ENCODE results near the gene ACOT7. TPM values are rescaled to one million over a fixed set of nuclear protein-coding genes. Genes with fewer than 3 reads are reported as not detected.
"Not testable (repeated sequence)": the region's sequence is repeated elsewhere in the genome, so short reads cannot be mapped to it uniquely, and the experiment has no call there.

ACOT7 gene
- total RNA-seq, 1 experiment from 2014 or later = 76.3 TPM

GRCh38 chr1:6370006-6370405, 23.6 kb downstream of the ACOT7 start:
- DNase-seq = no peak
- H3K27me3 ChIP-seq (ENCODE audit: control insufficient read depth, insufficient read depth, low read length) = no peaks in the 10 kb centered on the region
- no peaks in the 10 kb centered on the region; the same call in 1 of the 2 replicates for H3K36me3 ChIP-seq (replicated peaks; ENCODE audit: control insufficient read depth, insufficient read depth, low read length)
- no peak overlapping the region for H3K4me3 ChIP-seq (ENCODE audit: insufficient read depth, low read depth, low read length)

DNA sequence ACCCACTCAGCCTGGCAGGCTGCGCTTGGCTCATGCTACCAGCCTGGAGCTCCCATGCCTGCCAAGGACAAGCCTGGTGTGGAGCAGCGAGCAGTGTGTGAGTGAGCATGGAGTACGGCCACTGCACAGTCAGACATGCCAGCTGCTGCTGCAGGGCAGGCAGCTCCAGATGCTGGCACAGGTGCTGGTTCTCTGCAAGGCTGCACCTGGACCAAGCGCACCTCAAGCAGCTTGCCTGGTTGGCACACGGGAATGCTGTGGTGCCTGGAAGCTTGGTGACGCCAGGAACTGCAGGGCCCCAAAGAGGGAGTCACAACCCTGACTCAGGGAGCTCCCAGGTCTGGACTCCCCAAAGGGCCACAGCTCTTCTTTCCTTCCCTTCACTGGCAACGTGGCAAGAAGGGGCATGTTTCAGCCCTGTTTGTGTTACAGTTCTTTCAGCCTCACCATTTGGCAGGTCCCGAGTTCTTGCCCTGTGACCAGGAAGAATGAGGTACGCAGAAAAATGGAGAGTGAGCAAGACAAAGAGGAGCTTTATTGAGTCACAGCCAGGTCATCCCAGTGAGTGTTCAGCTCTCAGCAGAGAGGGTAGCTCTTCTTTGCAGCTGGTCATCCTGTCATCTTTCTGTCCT, 26.1 kb downstream of the ACOT7 start:
- no peak overlapping the region for H3K4me3 ChIP-seq (ENCODE audit: insufficient read depth, low read depth, low read length)
- no peaks in the 10 kb centered on the region for H3K27me3 ChIP-seq (ENCODE audit: control insufficient read depth, insufficient read depth, low read length)
- H3K36me3 ChIP-seq (replicated peaks; ENCODE audit: control insufficient read depth, insufficient read depth, low read length) = no peaks in the 10 kb centered on the region; the same call in 1 of the 2 replicates
- DNase-seq = no peak

DNA sequence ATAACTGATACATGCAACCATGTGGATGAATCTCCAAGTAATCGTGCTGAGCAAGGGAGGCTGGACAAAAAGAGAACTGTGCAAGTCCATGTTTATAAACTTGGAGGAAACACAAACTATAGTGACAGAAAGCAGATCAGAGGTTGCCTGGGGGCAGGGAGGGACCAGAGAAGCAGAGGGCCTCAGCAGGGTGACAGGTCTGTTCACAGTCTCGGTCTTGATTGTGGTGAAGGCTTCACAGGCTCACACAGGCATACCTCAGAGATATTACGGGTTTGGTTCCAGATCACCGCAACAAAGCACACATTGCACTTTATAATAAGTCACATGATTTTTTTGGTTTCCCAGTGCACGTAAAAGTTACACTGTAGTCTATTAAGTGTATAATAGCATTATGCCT, 28.5 kb downstream of the ACOT7 start:
- Histone ChIP-seq H3K27me3 (ENCODE audit: control insufficient read depth, insufficient read depth, low read length) (no peaks in the 10 kb centered on the region), H3K4me3 (ENCODE audit: insufficient read depth, low read depth, low read length) (no peak overlapping the region), H3K36me3 (replicated peaks; ENCODE audit: control insufficient read depth, insufficient read depth, low read length) (no peaks in the 10 kb centered on the region; the same call in 1 of the 2 replicates)
- no peak for DNase-seq

DNA sequence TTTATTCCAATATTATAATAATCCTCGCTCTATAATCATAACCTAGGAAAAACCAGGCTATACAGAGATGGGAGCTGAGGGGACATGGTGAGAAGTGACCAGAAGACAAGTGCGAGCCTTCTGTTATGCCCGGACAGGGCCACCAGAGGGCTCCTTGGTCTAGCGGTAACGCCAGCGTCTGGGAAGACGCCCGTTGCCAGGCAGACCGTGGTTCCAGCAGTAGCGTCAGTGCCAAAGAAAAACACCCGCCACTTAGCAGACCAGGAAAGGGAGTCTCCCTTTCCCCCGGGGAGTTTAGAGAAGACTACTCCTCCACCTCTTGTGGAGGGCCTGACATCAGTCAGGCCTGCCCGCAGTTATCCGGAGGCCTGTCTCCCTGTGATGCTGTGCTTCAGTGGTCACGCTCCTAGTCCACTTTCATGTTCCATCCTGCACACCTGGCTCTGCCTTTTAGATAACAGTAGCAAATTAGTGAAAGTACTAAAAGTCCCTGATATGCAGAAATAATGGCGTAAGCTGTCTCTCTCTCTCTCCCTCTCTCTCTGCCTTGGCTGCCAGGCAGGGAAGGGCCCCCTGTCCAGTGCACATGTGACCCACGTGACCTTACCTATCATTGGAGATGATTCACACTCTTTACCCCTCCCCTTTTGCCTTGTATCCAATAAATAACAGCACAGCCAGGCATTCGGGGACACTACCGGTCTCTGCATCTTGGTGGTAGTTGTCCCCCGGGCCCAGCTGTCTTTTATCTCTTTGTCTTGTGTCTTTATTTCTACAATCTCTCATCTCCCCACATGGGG, 30.3 kb downstream of the ACOT7 start:
- not testable (repeated sequence) for H3K27me3 ChIP-seq (ENCODE audit: control insufficient read depth, insufficient read depth, low read length); DNase-seq

GRCh38 chr1:6361124-6361775, 32.3 kb downstream of the ACOT7 start:
- no peak for DNase-seq
- H3K4me3 ChIP-seq (ENCODE audit: insufficient read depth, low read depth, low read length) = no peak overlapping the region
- no peaks in the 10 kb centered on the region for H3K27me3 ChIP-seq (ENCODE audit: control insufficient read depth, insufficient read depth, low read length)
- no peaks in the 10 kb centered on the region for H3K36me3 ChIP-seq (replicated peaks; ENCODE audit: control insufficient read depth, insufficient read depth, low read length)

More for the DNA sequence above, 30.3 kb downstream of the ACOT7 start:
- H3K36me3 ChIP-seq (replicated peaks; ENCODE audit: control insufficient read depth, insufficient read depth, low read length); H3K4me3 ChIP-seq (ENCODE audit: insufficient read depth, low read depth, low read length): not testable (repeated sequence)

- no peaks in the 10 kb centered on the region for H3K27me3 ChIP-seq (ENCODE audit: control insufficient read depth, insufficient read depth, low read length)
- no peak overlapping the region for H3K4me3 ChIP-seq (ENCODE audit: insufficient read depth, low read depth, low read length)
- no peaks in the 10 kb centered on the region for H3K36me3 ChIP-seq (replicated peaks; ENCODE audit: control insufficient read depth, insufficient read depth, low read length)
- DNase-seq = no peak
These were observed 33.0 kb downstream of the ACOT7 start for GRCh38 chr1:6360517-6361070.

DNA sequence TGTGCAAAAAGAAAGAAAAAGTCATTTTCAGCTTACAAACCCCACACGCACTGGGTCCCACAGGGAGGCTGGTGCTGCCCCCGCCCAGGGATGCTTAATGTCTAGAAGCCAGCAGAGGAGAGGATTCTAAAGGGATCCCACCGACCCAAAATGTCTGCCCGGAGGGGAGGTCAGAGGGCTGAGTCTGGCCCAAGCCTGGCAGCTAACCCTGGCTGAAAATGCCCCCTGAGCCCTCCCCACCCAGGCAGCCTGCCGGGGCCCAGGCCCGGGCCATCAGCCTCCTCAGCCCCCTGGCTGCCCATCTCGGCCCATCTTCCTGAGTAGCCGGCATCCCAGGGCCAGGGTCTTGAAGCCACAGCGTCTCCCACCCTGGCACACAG, 33.5 kb downstream of the ACOT7 start:
- Histone ChIP-seq H3K4me3 (ENCODE audit: insufficient read depth, low read depth, low read length) (no peak overlapping the region), H3K27me3 (ENCODE audit: control insufficient read depth, insufficient read depth, low read length) (no peaks in the 10 kb centered on the region), H3K36me3 (replicated peaks; ENCODE audit: control insufficient read depth, insufficient read depth, low read length) (no peaks in the 10 kb centered on the region)
- peak; percentile 35 for DNase-seq

DNA sequence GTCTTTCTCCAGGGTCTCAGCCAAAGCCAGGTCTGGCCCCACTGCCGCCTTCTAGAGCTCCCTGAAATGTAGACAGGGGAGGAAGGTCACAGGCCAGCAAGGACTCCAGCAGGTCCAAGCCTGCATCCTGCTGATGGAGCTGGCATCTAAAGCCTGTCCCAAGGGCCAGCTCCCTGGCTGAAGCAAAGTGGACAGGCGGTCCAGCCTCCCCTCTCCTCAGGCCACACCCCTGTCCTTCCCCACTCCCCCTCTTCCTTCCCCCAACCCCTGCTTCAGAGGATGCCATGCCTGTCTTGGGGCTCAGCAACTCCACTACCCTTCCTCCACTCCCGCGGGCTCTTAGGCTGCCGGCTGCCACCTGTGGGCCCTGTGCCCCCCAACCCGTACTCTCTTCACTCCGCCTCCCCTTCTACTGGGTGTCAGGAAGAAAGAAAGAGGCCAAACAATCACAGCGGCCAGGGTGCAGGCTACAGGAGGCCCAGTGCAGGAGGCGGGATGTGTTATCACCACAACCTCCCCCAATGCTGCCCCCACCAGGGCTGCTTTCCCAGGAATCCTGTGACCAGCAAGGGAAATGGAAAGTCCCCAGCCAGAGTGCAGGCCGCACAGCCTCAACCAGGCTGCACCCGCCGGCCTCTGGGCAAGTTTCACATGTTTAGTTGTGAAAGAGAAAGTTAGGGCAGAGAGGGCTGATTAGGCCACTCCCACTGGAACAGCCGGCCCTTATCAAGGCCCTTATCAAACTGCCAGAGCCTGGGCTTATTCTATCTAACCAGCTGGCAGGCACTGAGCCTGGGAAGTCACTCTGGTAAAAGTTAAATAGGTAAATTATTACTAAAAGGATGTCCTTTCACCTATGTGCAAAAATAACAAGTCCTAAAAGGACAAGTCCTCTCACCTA, 34.1 kb downstream of the ACOT7 start:
- Histone ChIP-seq H3K36me3 (replicated peaks; ENCODE audit: control insufficient read depth, insufficient read depth, low read length) (no peaks in the 10 kb centered on the region), H3K4me3 (ENCODE audit: insufficient read depth, low read depth, low read length) (no peak overlapping the region), H3K27me3 (ENCODE audit: control insufficient read depth, insufficient read depth, low read length) (no peaks in the 10 kb centered on the region)
- peak; percentile 78 for DNase-seq

GRCh38 chr1:6358757-6359201, 34.8 kb downstream of the ACOT7 start:
- H3K27me3 ChIP-seq (ENCODE audit: control insufficient read depth, insufficient read depth, low read length) = no peaks in the 10 kb centered on the region
- DNase-seq = peak; percentile 58
- no peak overlapping the region for H3K4me3 ChIP-seq (ENCODE audit: insufficient read depth, low read depth, low read length)
- no peaks in the 10 kb centered on the region for H3K36me3 ChIP-seq (replicated peaks; ENCODE audit: control insufficient read depth, insufficient read depth, low read length)

DNA sequence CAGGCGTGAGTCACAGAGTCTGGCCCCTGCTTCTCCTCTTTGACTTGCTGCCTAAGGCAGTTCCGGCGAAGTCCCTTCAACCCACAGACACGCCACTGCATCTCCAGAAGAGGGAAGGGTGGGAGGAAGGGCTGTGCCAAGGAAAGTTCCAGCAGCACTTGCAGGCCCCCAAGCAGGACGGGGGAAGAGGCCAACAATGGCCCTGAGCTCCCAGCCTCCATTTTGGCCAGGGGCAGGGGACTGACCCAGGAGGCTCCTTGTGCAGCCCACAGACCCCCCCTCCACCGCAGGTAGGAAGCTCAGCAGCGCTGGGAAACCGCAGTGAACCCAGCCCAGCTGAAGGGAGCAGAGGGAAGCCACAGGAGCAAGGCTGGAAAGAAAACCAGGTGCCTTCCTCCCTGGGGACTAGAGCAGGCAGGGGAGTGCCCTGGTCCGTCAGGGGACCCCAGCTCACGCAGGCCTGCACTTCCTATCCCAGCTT, 35.4 kb downstream of the ACOT7 start:
- Histone ChIP-seq H3K27me3 (ENCODE audit: control insufficient read depth, insufficient read depth, low read length) (no peaks in the 10 kb centered on the region), H3K36me3 (replicated peaks; ENCODE audit: control insufficient read depth, insufficient read depth, low read length) (no peaks in the 10 kb centered on the region), H3K4me3 (ENCODE audit: insufficient read depth, low read depth, low read length) (no peak overlapping the region)
- DNase-seq = peak; percentile 41

DNA sequence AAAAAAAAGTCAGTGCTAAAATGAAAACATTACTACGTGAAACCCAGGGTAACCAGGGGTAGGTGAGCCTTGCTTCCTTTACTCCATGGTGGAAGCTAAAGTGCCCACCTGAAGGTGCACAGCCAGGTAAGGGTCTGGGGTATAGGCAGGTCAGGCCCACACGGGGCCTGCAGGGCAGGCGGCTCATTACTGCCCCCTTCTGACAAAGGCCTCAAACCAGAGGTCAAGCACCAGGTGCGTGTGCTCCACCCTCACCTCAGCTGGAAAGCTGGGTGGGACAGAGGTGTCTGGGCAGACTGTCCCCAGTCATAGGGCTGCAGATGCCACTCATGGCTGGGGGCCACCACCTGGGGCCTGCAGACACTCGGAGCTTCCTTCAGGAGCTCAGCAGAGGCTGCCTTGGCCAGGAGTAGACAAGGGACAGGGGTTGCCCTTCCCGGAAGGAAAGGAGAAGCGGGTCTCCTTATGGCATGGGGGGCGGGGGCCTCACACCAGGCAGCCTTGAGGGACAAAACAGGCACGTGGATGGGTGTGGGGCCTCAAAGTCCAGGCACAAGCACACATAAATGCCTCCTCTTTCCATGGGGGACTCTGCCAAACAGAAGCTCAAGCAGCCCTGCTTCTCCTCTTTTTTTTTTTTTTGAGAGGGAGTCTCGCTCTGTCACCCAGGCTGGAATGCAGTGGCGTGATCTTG, 36.2 kb downstream of the ACOT7 start:
- H3K36me3 ChIP-seq (replicated peaks; ENCODE audit: control insufficient read depth, insufficient read depth, low read length) = no peaks in the 10 kb centered on the region
- H3K27me3 ChIP-seq (ENCODE audit: control insufficient read depth, insufficient read depth, low read length) = no peaks in the 10 kb centered on the region
- peak; percentile 88 for DNase-seq
- no peak overlapping the region for H3K4me3 ChIP-seq (ENCODE audit: insufficient read depth, low read depth, low read length)

GRCh38 chr1:6355621-6356020, 37.9 kb downstream of the ACOT7 start:
- Histone ChIP-seq H3K4me3 (ENCODE audit: insufficient read depth, low read depth, low read length) (no peak overlapping the region), H3K27me3 (ENCODE audit: control insufficient read depth, insufficient read depth, low read length) (no peaks in the 10 kb centered on the region), H3K36me3 (replicated peaks; ENCODE audit: control insufficient read depth, insufficient read depth, low read length) (no peaks in the 10 kb centered on the region)
- peak; percentile 35 for DNase-seq

- no peak overlapping the region for H3K4me3 ChIP-seq (ENCODE audit: insufficient read depth, low read depth, low read length)
- no peaks in the 10 kb centered on the region for H3K36me3 ChIP-seq (replicated peaks; ENCODE audit: control insufficient read depth, insufficient read depth, low read length)
- H3K27me3 ChIP-seq (ENCODE audit: control insufficient read depth, insufficient read depth, low read length) = no peaks in the 10 kb centered on the region
- DNase-seq = peak; percentile 32
These were observed 38.8 kb downstream of the ACOT7 start for GRCh38 chr1:6354659-6355317.

All from H7 (cell line).